Left ventricle myocardium inferior (tissue), 1 donor: ENCODE data around the gene FBXW10. TPM values are rescaled to one million over a fixed set of nuclear protein-coding genes. Genes with fewer than 3 reads are reported as not detected.
"Not testable (repeated sequence)": the region's sequence is repeated elsewhere in the genome, so short reads cannot be mapped to it uniquely, and the experiment has no call there.

Source experiments
- DNase-seq: peaks from one replicate; pipeline ENCODE4 v3.0.0-alpha.2; 2020
- H3K27ac ChIP-seq: fragments of 200-600 bp; replicated peaks from 2 replicates; pipeline ENCODE4 v1.8.0; 2021
- H3K27me3 ChIP-seq: fragments of 200-600 bp; 2 replicates; pipeline ENCODE4 v1.8.0; 2021; ENCODE audit warnings: low read depth
- H3K36me3 ChIP-seq: fragments of 200-600 bp; 2 replicates; pipeline ENCODE4 v1.8.0; 2021
- H3K4me1 ChIP-seq: fragments of 200-600 bp; 2 replicates; pipeline ENCODE4 v1.8.0; 2021
- H3K4me3 ChIP-seq: fragments of 200-600 bp; 2 replicates; pipeline ENCODE4 v1.8.0; 2021; ENCODE audit warnings: mild to moderate bottlenecking, moderate library complexity
- H3K9me3 ChIP-seq: fragments of 200-600 bp; replicated peaks from 2 replicates; pipeline ENCODE4 v1.8.0; 2021
- CTCF ChIP-seq: fragments of 200-600 bp; IDR thresholded peaks from 2 replicates; pipeline ENCODE4 v1.8.0; 2021; ENCODE audit warnings: antibody characterized with exemption, mild to moderate bottlenecking, borderline replicate concordance
- intact Hi-C: fragments of 100-400 bp; cut with micrococcal nuclease; formaldehyde crosslinking; loops from one replicate; pipeline ENCODE4 v1.11.0; 2022
- total RNA-seq: library from RNA; stranded (reverse); fragmentation: NEBNext Ultra II Directional; extraction: Animal tissue kit (Norgen Biotek cat#: 25700); gene quantifications from one replicate; pipeline ENCODE4 v1.2.1, GENCODE V29; 2021
- donor health status: DM: no; HTN: yes; CAD: no; lungs with severe emphysema.

The FBXW10 gene
- total RNA-seq, 1 donor from 2014 or later = 0.08 TPM

- H3K36me3 ChIP-seq, H3K27ac ChIP-seq, intact Hi-C loops, DNase-seq, H3K27me3 ChIP-seq, H3K4me1 ChIP-seq, H3K4me3 ChIP-seq, H3K9me3 ChIP-seq: not testable (repeated sequence)
- TF ChIP-seq CTCF = peak; percentile 78
These were observed 72.9 kb downstream of the FBXW10 start for GRCh38 chr17:18816489-18817371.

- DNase-seq, H3K4me1 ChIP-seq, H3K4me3 ChIP-seq, H3K9me3 ChIP-seq, H3K36me3 ChIP-seq, intact Hi-C loops, H3K27me3 ChIP-seq, H3K27ac ChIP-seq: not testable (repeated sequence)
These were observed 77.6 kb downstream of the FBXW10 start for GRCh38 chr17:18821430-18821829.

GRCh38 chr17:18827613-18828012, 83.8 kb downstream of the FBXW10 start:
- H3K4me1 ChIP-seq, H3K4me3 ChIP-seq, H3K27me3 ChIP-seq, DNase-seq, intact Hi-C loops, H3K9me3 ChIP-seq, H3K27ac ChIP-seq, H3K36me3 ChIP-seq: not testable (repeated sequence)

Other genes starting within 250 kb of the FBXW10 start
- not detected for gene TBC1D28, start 99.7 kb upstream of the FBXW10 start, total RNA-seq
- gene FOXO3B, start 61.7 kb upstream of the FBXW10 start, total RNA-seq = 0.88 TPM
- 24.7 TPM for gene TVP23B, start 37.1 kb downstream of the FBXW10 start, total RNA-seq
- gene PRPSAP2, start 114.1 kb downstream of the FBXW10 start, total RNA-seq = 22.3 TPM
- not detected for gene SLC5A10, start 208.1 kb downstream of the FBXW10 start, total RNA-seq